ENCODE measurements around the gene DMD.

Gene DMD

GRCh38 chrX:33014949-33015348 lies 196.4 kb downstream of the DMD start:
- no peak for DNase-seq

GRCh38 chrX:33014086-33014485 lies 197.3 kb downstream of the DMD start:
- no peak for DNase-seq

GRCh38 chrX:33001107-33001506 lies 210.2 kb downstream of the DMD start:
- DNase-seq, result no peak

GRCh38 chrX:32998776-32999175 lies 212.6 kb downstream of the DMD start:
- no peak for DNase-seq

GRCh38 chrX:32995427-32995826 lies 215.9 kb downstream of the DMD start:
- no peak for DNase-seq

GRCh38 chrX:32987142-32987541 lies 224.2 kb downstream of the DMD start:
- DNase-seq, result no peak

- DNase-seq, result no peak
Measured at GRCh38 chrX:32985544-32985943, 225.8 kb downstream of the DMD start.

- DNase-seq, result no peak
Measured at GRCh38 chrX:32966821-32967355, 244.5 kb downstream of the DMD start.

GRCh38 chrX:32954125-32954524 lies 257.2 kb downstream of the DMD start:
- no peak for DNase-seq

- no peak for DNase-seq
Measured at GRCh38 chrX:32948130-32948529, 263.2 kb downstream of the DMD start.

- DNase-seq, result no peak
Measured at GRCh38 chrX:32937043-32937442, 274.3 kb downstream of the DMD start.

- DNase-seq, result no peak
Measured at GRCh38 chrX:32933548-32933947, 277.8 kb downstream of the DMD start.

GRCh38 chrX:32929040-32929439 lies 282.3 kb downstream of the DMD start:
- no peak for DNase-seq

GRCh38 chrX:32896088-32896487 lies 315.3 kb downstream of the DMD start:
- DNase-seq, result no peak

GRCh38 chrX:32894679-32895078 lies 316.7 kb downstream of the DMD start:
- DNase-seq, result no peak

GRCh38 chrX:32893751-32894150 lies 317.6 kb downstream of the DMD start:
- no peak for DNase-seq

- DNase-seq, result peak; percentile 0
Measured at GRCh38 chrX:32877592-32877991, 333.8 kb downstream of the DMD start.

- no peak for DNase-seq
Measured at GRCh38 chrX:32874839-32875238, 336.5 kb downstream of the DMD start.

GRCh38 chrX:32873786-32874185 lies 337.6 kb downstream of the DMD start:
- DNase-seq, result no peak

GRCh38 chrX:32871636-32872035 lies 339.7 kb downstream of the DMD start:
- DNase-seq, result no peak

- DNase-seq, result no peak
Measured at GRCh38 chrX:32868524-32868895, 342.8 kb downstream of the DMD start.

- DNase-seq, result no peak
Measured at GRCh38 chrX:32867781-32868523, 343.4 kb downstream of the DMD start.

GRCh38 chrX:32852203-32852602 lies 359.1 kb downstream of the DMD start:
- DNase-seq, result no peak

- DNase-seq, result no peak
Measured at GRCh38 chrX:32851556-32851955, 359.8 kb downstream of the DMD start.

GRCh38 chrX:32847921-32848320 lies 363.4 kb downstream of the DMD start:
- DNase-seq, result no peak

All from fibroblast of skin of back (primary cell).